ENCODE results near the gene IRX3.
"Not testable (repeated sequence)": the region's sequence is repeated elsewhere in the genome, so short reads cannot be mapped to it uniquely, and the experiment has no call there.

Gene IRX3

DNA sequence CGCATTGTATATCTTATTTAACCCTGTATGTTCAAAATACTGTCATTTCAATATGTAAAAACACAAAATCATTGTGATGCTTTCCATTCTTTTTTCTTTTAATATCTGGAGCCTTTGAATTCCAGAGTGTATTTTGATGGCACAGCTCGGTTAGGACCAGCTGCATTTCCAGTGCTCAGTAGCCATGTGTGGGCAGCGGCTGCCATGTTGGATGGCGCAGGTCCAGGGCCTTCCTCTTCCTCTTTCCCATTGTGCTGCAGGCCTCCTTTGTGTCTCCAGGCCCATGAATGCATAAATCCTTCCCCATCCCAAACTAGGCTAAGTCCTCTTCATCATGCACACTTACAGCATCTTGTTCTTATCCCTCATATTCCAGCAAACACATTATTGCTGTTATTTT, 13.0 kb downstream of the IRX3 start:
- DNase-seq = no peak

DNA sequence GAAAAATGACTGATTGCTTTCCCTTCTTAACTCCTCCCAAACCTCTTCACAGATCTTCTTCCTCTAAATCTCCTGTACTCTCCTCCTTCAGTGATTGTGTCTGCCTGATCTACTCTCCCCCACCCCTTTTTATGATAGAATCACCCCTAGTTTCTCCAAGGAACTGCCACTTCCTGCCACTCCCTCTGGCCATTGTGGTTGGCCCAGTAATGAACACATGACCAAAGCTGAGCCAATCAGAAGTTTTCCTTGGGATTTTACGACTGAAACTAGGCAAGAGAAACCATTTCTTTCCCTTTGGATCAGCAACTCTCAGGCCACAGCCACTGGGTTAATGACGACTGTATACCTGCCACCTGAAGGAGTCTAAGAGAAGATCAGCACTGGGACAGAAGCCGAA, 15.9 kb downstream of the IRX3 start:
- no peak for DNase-seq

DNA sequence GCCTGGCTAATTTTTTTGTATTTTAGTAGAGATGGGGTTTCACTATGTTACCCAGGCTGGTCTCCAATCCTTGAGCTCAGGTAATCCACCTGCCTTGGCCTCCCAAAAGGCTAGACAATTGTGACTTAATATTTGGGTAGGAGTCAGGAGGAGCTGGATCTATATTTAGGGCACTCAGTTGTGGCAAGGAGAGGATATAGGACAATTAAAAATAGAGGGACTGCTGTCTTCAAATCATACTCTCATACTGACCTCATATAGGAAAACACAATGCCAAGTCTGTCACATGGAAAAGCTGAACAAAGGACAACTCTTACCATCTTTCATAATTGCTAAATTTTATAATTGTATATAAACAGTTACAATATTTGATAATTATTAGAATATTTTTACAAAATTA, 17.1 kb downstream of the IRX3 start:
- no peak for DNase-seq

DNA sequence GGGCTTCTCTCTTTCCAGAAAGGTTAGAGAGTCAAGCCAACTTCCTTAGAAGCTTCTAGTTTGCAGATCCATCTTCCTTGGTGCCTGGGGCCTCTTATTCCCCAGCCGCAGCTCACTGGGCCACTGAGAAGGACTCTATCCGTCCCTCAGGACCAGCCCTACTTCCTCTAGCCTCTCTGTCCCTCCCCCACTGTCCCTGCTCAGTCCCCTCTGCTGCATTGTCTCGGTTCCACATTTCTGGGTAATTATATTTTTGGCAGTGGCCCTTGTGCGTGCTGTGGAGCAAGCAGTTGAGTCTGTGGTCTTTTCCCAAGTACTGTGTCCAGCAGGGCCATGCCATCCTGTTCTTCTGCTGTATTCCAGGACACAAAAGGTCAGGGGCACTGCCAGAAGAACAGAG, 17.8 kb downstream of the IRX3 start:
- DNase-seq = no peak

GRCh38 chr16:54268340-54268739, 18.2 kb downstream of the IRX3 start:
- DNase-seq = no peak

GRCh38 chr16:54266363-54266955, 20.1 kb downstream of the IRX3 start:
- DNase-seq = no peak

DNA sequence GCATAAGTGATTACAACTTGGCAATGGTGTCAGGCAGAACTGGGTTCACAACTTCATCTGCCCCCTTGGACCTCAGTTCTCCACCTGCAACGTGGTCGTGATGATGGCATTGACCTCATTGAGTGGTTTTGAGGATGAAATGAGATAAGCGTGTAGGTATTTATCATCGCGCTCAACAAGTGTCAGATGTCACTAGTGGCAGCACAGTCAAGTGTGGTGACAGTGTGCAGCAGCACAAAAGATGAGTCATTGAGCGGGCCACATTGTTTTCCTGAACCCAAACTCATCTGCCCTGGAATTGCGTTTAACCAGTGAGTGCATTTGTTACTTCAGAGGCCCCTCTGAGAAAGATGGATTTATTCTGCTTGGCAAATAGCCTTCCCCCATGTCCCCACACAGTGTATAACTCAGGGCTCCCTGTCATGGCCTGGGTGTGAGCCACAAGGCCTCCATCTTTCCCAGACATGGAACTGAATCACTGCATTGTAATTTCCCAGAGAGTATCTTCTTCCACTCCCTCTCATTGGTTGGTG, 20.9 kb downstream of the IRX3 start:
- no peak for DNase-seq

GRCh38 chr16:54253118-54253517, 33.5 kb downstream of the IRX3 start:
- DNase-seq = no peak

- DNase-seq = no peak
These were observed 37.5 kb downstream of the IRX3 start for GRCh38 chr16:54248863-54249710.

GRCh38 chr16:54247705-54248104, 38.9 kb downstream of the IRX3 start:
- DNase-seq = not testable (repeated sequence)

DNA sequence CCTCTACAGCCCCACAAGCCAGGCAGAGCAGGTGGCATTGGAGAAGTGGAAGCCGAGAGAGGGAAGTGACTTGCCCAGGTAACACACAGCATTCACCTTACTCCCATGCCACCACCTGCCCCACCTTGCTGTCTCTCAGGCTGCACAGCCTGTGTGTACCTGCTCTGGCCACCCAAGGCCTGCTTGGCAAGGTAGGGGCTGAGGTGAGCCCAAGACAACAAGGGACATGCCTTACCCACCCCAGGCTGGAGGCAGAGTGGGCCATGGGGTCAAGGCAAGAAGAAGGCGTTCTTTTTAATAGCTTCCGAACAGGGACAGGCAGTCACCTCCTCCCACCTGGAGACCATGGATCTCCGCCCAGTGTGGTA, 40.1 kb downstream of the IRX3 start:
- no peak for DNase-seq

- no peak for DNase-seq
These were observed 40.7 kb downstream of the IRX3 start for GRCh38 chr16:54245788-54246453.

DNA sequence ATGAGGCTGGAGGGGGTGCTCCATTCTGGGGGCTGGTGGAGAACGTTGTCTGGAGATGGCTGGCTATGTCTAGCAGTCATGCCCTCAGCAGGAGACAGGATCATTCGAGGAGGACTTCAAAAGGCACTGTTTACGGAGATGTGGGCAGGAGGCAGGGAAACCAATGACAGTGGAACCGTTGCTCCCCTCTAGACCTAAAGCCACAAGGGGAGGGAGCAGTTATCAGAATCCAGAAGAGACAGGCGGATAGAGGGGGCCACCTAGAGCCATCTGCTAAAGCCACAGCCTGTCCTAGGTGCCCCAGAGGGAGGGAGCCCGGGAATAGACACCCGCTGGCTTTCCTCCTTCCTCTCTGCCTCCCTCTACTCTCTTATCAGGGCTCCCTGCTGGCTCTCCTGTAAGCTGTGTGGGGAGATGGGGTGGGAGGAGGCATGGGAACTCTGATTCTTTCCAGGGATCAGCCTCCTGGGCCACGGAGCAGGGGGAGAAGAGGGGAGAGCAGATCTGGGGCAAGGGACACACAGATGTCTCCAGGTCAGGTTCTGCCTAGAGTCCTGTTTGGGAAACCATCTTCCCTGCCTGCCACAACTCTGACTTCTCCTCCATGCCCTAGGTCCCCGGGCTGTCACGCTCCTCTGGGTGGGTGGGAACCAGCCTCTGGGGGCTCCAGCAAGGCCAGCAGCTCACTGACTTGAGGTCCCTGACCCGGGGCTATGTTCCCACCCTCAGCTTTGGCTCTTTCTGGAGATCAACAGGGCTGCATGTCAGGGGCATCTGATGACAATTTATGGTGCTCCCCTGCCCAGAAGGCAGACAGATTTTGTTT, 42.3 kb downstream of the IRX3 start:
- DNase-seq = no peak

DNA sequence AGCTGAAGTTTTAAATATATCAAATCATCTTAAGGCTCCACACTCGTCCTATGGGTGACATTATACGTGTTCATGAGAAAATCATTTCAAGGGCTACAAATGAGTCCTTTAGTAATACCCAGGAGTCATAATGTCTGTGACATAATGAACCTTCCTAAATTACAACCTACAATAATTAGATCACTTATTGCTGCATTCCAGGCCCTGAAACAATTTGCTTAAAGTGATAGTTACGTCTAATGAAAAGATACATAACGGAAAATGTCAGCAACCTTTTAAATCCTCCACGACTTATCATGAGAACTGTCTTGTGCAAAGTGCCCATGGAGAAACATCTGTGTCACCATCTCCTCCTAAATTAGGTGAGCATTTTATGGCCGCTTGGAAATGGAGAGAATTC, 43.4 kb downstream of the IRX3 start:
- no peak for DNase-seq

DNA sequence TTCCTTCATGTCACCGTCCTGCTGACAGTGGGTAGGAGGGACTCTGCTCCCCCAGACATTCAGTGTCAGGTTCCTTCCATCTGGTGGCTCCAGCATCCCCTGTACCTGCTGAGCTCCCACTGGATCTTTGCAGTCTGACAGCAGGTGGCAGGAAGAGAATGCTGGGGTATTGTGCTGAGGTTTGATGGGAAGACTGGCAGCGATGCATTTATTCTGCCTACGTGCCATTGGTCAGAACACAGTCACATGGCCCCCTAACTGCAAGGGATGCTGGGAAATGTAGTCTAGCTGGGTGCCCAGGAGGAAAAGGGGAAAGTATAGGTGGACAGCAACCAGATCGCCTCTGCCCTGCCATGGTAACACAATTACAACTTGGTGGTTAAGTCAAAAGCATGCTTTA, 44.4 kb downstream of the IRX3 start:
- DNase-seq = no peak

GRCh38 chr16:54241525-54241924, 45.1 kb downstream of the IRX3 start:
- no peak for DNase-seq

GRCh38 chr16:54240271-54241129, 46.1 kb downstream of the IRX3 start:
- DNase-seq = no peak

DNA sequence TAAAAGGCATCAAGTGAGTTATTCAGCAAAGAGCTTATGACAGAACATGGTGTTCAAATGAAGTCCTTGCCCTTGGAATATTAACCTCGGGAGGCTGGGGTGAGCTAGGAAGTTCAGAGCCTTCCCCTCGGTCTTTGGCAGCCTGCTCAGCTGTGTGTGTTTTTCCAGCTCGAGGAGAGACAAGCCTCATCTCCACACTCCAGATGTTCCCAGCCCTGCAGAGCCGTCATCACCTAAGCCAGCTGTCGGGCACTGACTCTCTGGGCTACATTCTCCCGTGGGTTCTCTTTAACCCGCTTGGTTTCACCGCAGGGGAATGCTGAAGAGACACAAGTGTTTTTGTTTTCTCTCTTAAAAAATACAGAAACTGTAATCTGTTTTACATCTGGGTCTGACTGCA, 47.1 kb downstream of the IRX3 start:
- no peak for DNase-seq

DNA sequence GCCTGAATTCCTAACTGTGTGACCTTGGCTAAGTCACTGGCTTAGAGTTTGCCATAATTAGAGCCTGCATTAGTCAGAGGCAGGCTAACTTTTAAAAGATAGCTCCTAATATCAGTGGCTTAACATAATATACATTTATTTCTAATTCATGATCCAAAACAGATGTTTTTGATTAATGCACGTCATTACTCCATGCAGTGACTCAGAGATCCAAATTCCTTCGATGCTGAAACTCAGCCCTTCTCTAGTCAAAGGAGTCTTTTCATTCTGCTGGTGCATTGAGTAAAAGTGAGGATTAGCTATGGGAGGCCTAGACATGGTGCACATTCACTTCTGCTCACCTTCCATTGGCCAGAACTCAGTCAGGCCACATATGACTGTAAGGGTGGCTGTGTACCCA, 49.8 kb downstream of the IRX3 start:
- no peak for DNase-seq

DNA sequence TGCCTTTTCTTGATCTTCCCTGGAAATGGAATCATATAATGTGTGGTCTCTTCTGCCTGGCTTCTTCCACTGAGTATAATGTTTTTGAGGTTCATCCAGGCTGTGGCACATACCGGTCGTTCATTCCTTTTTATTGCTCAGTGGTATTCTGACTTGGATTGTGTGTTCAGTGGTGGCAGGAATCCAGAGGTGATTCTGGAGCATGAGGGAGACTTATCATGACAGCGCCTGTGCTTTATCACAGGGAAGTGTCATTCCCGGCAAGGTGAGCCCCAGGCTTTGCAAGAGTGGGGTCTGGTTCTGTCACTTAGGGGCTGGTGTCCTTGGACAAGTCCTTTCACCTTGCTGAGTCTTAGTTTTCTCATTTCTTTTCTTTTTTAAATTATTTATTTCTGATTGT, 53.0 kb downstream of the IRX3 start:
- no peak for DNase-seq

Data from T1000 (cell line).